HepG2 (cell line): ENCODE results near the gene UMPS. TPM values are rescaled to one million over a fixed set of nuclear protein-coding genes. Genes with fewer than 3 reads are reported as not detected.

Experiments
- CBFB ChIP-seq: sonication (generic); formaldehyde crosslinking; IDR thresholded peaks from 2 replicates; pipeline ENCODE4 v1.4.0; 2020; ENCODE audit warnings: missing genetic modification reagents
- FOXK2 ChIP-seq: fragments of 450-650 bp; IDR thresholded peaks from 2 replicates; pipeline ENCODE4 v1.6.1; 2016
- HDAC2 ChIP-seq: sonication (generic); formaldehyde crosslinking; IDR thresholded peaks from 2 replicates; pipeline ENCODE4 v1.4.0; 2020; ENCODE audit warnings: missing genetic modification reagents
- KDM1A ChIP-seq: IDR thresholded peaks from 2 replicates; pipeline ENCODE4 v1.6.1; 2016; ENCODE audit warnings: missing compliant biosample characterization
- MTF2 ChIP-seq: sonication (generic); formaldehyde crosslinking; IDR thresholded peaks from 2 replicates; pipeline ENCODE4 v1.5.0; 2020; ENCODE audit warnings: missing genetic modification reagents, borderline replicate concordance
- RBAK ChIP-seq: sonication (generic); formaldehyde crosslinking; IDR thresholded peaks from 2 replicates; pipeline ENCODE4 v1.5.1; 2020; ENCODE audit warnings: mild to moderate bottlenecking, missing genetic modification reagents
- RCOR2 ChIP-seq: IDR thresholded peaks from 2 replicates; pipeline ENCODE4 v1.6.1; 2016; ENCODE audit warnings: missing biosample characterization, missing genetic modification reagents
- ZBTB21 ChIP-seq: sonication (generic); formaldehyde crosslinking; IDR thresholded peaks from 2 replicates; pipeline ENCODE4 v1.4.0; 2020; ENCODE audit warnings: missing genetic modification reagents
- ZNF101 ChIP-seq: sonication (generic); formaldehyde crosslinking; IDR thresholded peaks from 2 replicates; pipeline ENCODE4 v1.4.0; 2020; ENCODE audit warnings: mild to moderate bottlenecking, low read depth, missing genetic modification reagents, borderline replicate concordance
- ZNF331 ChIP-seq: sonication (generic); formaldehyde crosslinking; IDR thresholded peaks from 2 replicates; pipeline ENCODE4 v1.4.0; 2020; ENCODE audit warnings: missing genetic modification reagents
- ZNF468 ChIP-seq: sonication (generic); formaldehyde crosslinking; IDR thresholded peaks from 2 replicates; pipeline ENCODE4 v1.8.0; 2022; ENCODE audit warnings: mild to moderate bottlenecking, moderate library complexity, missing genetic modification reagents
- ZNF792 ChIP-seq: IDR thresholded peaks from 2 replicates; pipeline ENCODE4 v1.6.1; 2016
- polyA plus RNA-seq, 8 experiments: library from polyadenylated mRNA; depleted of rRNA in 3 of 8; stranded (reverse) in 7 of 8; unstranded in 1 of 8; fragments of >200 nt; fragmentation: Illumina TruSeq in 4 of 8; extraction: Trizol in 4 of 8; gene quantifications; 2 replicates each; pipeline versions ENCODE4 v1.2.1 to v1.2.3, GENCODE V29; 2011 to 2016; ENCODE audit warnings: low read depth in 4 of 8, missing spikeins in 1 of 8, mixed read lengths in 1 of 8; ENCODE audit not compliant: insufficient read depth in 1 of 8
- total RNA-seq, 5 experiments: library from RNA; depleted of rRNA; stranded (reverse); fragments of >200 nt; fragmentation: Illumina TruSeq; extraction: Trizol; gene quantifications; 2 replicates each; pipeline ENCODE4 v1.2.3, GENCODE V29; 2016; ENCODE audit warnings: low read depth in 1 of 5
- TF ChIP-seq, protein P1 (sequence below): sonication (generic); formaldehyde crosslinking; IDR thresholded peaks from 2 replicates; pipeline ENCODE4 v1.4.0; 2020; ENCODE audit warnings: missing genetic modification reagents
- TF ChIP-seq, protein P2 (sequence below): sonication (generic); formaldehyde crosslinking; IDR thresholded peaks from 2 replicates; pipeline ENCODE4 v1.5.1; 2020; ENCODE audit warnings: mild to moderate bottlenecking, moderate library complexity, missing genetic modification reagents
- TF ChIP-seq, protein P3 (sequence below): sonication (generic); formaldehyde crosslinking; IDR thresholded peaks from 2 replicates; pipeline ENCODE4 v1.4.0; 2020; ENCODE audit warnings: mild to moderate bottlenecking, low read depth, missing genetic modification reagents
- TF ChIP-seq, protein P4 (sequence below): sonication (generic); formaldehyde crosslinking; IDR thresholded peaks from 2 replicates; pipeline ENCODE4 v1.4.0; 2020; ENCODE audit warnings: missing genetic modification reagents
- TF ChIP-seq, protein P5 (sequence below): sonication (generic); formaldehyde crosslinking; IDR thresholded peaks from 2 replicates; pipeline ENCODE4 v1.4.0; 2020; ENCODE audit warnings: missing genetic modification reagents; ENCODE audit errors: not compliant biosample characterization
- TF ChIP-seq, protein P6 (sequence below): sonication (generic); formaldehyde crosslinking; IDR thresholded peaks from 2 replicates; pipeline ENCODE4 v1.5.1; 2020; ENCODE audit warnings: mild to moderate bottlenecking, missing genetic modification reagents

Gene UMPS
- total and polyA plus RNA-seq, 2 of the 13 experiments (the other 11 are each of a cell fraction or from before 2014, with no cell fraction given): 52.7 to 74.2 TPM

DNA sequence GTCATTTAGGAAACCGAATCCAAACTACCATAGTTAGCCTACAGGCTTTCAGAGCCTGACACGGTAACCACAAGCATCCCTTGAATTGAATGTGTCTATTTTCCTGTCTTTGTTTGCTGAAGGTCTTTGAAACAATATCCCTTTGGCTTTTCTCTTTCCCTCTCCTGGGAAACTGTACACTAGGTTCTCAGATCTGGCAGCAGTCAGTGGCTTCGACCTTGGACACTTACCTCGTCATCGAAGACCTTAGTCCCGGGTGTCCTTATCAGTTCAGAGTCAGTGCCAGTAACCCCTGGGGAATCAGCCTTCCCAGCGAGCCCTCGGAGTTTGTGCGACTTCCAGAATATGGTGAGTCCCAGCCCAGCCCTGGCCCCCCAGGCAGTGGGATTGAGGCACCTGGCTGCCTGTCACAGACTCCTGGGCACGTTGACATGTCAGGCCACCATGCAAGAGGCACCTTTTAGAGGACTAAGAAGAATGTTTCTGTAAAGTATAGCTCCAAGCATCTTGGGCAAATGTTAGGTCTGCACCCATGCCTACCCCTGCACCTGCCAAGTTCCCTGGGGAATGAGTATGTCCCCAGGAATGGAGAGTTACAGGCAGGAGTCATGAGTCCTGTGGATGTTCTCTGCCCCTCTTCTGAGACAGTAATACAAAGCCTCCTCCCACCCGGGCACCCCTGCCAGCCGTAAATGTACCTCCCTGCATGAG lies 30.4 kb upstream of the UMPS start (continued):
- TF ChIP-seq, protein P1, sequence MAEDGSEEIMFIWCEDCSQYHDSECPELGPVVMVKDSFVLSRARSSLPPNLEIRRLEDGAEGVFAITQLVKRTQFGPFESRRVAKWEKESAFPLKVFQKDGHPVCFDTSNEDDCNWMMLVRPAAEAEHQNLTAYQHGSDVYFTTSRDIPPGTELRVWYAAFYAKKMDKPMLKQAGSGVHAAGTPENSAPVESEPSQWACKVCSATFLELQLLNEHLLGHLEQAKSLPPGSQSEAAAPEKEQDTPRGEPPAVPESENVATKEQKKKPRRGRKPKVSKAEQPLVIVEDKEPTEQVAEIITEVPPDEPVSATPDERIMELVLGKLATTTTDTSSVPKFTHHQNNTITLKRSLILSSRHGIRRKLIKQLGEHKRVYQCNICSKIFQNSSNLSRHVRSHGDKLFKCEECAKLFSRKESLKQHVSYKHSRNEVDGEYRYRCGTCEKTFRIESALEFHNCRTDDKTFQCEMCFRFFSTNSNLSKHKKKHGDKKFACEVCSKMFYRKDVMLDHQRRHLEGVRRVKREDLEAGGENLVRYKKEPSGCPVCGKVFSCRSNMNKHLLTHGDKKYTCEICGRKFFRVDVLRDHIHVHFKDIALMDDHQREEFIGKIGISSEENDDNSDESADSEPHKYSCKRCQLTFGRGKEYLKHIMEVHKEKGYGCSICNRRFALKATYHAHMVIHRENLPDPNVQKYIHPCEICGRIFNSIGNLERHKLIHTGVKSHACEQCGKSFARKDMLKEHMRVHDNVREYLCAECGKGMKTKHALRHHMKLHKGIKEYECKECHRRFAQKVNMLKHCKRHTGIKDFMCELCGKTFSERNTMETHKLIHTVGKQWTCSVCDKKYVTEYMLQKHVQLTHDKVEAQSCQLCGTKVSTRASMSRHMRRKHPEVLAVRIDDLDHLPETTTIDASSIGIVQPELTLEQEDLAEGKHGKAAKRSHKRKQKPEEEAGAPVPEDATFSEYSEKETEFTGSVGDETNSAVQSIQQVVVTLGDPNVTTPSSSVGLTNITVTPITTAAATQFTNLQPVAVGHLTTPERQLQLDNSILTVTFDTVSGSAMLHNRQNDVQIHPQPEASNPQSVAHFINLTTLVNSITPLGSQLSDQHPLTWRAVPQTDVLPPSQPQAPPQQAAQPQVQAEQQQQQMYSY (CRISPR knock-in tag): no peak
- peak; percentile 54; the same call in 1 of the 2 replicates for TF ChIP-seq CBFB (CRISPR knock-in tag)
- TF ChIP-seq, protein P2, sequence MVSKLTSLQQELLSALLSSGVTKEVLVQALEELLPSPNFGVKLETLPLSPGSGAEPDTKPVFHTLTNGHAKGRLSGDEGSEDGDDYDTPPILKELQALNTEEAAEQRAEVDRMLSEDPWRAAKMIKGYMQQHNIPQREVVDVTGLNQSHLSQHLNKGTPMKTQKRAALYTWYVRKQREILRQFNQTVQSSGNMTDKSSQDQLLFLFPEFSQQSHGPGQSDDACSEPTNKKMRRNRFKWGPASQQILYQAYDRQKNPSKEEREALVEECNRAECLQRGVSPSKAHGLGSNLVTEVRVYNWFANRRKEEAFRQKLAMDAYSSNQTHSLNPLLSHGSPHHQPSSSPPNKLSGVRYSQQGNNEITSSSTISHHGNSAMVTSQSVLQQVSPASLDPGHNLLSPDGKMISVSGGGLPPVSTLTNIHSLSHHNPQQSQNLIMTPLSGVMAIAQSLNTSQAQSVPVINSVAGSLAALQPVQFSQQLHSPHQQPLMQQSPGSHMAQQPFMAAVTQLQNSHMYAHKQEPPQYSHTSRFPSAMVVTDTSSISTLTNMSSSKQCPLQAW (CRISPR knock-in tag): peak; percentile 93
- peak; percentile 57; the same call in 1 of the 2 replicates for TF ChIP-seq ZNF331
- TF ChIP-seq, protein P3, sequence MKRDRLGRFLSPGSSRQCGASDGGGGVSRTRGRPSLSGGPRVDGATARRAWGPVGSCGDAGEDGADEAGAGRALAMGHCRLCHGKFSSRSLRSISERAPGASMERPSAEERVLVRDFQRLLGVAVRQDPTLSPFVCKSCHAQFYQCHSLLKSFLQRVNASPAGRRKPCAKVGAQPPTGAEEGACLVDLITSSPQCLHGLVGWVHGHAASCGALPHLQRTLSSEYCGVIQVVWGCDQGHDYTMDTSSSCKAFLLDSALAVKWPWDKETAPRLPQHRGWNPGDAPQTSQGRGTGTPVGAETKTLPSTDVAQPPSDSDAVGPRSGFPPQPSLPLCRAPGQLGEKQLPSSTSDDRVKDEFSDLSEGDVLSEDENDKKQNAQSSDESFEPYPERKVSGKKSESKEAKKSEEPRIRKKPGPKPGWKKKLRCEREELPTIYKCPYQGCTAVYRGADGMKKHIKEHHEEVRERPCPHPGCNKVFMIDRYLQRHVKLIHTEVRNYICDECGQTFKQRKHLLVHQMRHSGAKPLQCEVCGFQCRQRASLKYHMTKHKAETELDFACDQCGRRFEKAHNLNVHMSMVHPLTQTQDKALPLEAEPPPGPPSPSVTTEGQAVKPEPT (CRISPR knock-in tag): no peak
- TF ChIP-seq, protein P4, sequence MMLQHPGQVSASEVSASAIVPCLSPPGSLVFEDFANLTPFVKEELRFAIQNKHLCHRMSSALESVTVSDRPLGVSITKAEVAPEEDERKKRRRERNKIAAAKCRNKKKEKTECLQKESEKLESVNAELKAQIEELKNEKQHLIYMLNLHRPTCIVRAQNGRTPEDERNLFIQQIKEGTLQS (CRISPR knock-in tag): no peak
- no peak for TF ChIP-seq MTF2
- TF ChIP-seq ZNF792: peak; percentile 73; the same call in 1 of the 2 replicates
- no peak for TF ChIP-seq KDM1A
- peak; percentile 71 for TF ChIP-seq FOXK2
- TF ChIP-seq, protein P5, sequence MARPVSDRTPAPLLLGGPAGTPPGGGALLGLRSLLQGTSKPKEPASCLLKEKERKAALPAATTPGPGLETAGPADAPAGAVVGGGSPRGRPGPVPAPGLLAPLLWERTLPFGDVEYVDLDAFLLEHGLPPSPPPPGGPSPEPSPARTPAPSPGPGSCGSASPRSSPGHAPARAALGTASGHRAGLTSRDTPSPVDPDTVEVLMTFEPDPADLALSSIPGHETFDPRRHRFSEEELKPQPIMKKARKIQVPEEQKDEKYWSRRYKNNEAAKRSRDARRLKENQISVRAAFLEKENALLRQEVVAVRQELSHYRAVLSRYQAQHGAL (CRISPR knock-in tag): no peak
- no peak for TF ChIP-seq ZNF101 (CRISPR knock-in tag)
- TF ChIP-seq ZBTB21 (CRISPR knock-in tag): peak; percentile 45
- no peak for TF ChIP-seq RBAK (CRISPR knock-in tag)
- TF ChIP-seq ZNF468 (CRISPR knock-in tag): no peak
- peak; percentile 94 for TF ChIP-seq HDAC2
- TF ChIP-seq RCOR2 (CRISPR knock-in tag): peak; percentile 85; the same call in 1 of the 2 replicates
- TF ChIP-seq, protein P6, sequence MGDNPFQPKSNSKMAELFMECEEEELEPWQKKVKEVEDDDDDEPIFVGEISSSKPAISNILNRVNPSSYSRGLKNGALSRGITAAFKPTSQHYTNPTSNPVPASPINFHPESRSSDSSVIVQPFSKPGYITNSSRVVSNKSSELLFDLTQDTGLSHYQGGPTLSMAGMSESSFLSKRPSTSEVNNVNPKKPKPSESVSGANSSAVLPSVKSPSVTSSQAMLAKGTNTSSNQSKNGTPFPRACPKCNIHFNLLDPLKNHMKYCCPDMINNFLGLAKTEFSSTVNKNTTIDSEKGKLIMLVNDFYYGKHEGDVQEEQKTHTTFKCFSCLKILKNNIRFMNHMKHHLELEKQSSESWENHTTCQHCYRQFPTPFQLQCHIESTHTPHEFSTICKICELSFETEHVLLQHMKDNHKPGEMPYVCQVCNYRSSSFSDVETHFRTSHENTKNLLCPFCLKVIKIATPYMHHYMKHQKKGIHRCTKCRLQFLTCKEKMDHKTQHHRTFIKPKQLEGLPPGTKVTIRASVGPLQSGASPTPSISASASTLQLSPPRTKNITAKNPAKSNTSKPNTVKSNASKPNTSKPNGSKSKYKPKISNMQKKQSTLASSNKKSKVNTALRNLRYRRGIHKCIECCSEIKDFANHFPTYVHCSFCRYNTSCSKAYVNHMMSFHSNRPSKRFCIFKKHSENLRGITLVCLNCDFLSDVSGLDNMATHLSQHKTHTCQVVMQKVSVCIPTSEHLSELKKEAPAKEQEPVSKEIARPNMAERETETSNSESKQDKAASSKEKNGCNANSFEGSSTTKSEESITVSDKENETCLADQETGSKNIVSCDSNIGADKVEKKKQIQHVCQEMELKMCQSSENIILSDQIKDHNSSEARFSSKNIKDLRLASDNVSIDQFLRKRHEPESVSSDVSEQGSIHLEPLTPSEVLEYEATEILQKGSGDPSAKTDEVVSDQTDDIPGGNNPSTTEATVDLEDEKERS (CRISPR knock-in tag): 0 out of 2 replicates have a peak, but pooled peaks have one; percentile 50
